Measurements from ENCODE around the gene HDAC11.

DNA sequence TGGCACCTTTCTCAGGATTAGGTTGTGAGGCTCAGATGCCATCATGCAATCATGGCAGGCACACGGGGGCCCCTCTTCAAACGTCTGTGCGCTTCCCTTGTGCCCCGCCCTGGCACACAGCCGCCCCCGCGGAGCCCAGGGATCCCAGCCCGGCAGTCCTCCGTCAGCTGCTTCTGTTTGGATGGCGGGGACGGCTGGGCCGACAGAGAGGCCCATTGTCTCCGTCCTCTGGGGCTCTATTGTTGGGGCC lies 849 bp upstream of the HDAC11 start:
- TF ChIP-seq, protein P1, sequence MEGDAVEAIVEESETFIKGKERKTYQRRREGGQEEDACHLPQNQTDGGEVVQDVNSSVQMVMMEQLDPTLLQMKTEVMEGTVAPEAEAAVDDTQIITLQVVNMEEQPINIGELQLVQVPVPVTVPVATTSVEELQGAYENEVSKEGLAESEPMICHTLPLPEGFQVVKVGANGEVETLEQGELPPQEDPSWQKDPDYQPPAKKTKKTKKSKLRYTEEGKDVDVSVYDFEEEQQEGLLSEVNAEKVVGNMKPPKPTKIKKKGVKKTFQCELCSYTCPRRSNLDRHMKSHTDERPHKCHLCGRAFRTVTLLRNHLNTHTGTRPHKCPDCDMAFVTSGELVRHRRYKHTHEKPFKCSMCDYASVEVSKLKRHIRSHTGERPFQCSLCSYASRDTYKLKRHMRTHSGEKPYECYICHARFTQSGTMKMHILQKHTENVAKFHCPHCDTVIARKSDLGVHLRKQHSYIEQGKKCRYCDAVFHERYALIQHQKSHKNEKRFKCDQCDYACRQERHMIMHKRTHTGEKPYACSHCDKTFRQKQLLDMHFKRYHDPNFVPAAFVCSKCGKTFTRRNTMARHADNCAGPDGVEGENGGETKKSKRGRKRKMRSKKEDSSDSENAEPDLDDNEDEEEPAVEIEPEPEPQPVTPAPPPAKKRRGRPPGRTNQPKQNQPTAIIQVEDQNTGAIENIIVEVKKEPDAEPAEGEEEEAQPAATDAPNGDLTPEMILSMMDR (IDR thresholded peaks at IDR 0.05), result no peak
- TF ChIP-seq POLR2A (IDR thresholded peaks at IDR 0.05) (no peak), POLR2AphosphoS5 (IDR thresholded peaks at IDR 0.05) (no peak)
